Measurements from ENCODE around the gene SYNGR1.
"Not testable (repeated sequence)": the region's sequence is repeated elsewhere in the genome, so short reads cannot be mapped to it uniquely, and the experiment has no call there.

The SYNGR1 gene

DNA sequence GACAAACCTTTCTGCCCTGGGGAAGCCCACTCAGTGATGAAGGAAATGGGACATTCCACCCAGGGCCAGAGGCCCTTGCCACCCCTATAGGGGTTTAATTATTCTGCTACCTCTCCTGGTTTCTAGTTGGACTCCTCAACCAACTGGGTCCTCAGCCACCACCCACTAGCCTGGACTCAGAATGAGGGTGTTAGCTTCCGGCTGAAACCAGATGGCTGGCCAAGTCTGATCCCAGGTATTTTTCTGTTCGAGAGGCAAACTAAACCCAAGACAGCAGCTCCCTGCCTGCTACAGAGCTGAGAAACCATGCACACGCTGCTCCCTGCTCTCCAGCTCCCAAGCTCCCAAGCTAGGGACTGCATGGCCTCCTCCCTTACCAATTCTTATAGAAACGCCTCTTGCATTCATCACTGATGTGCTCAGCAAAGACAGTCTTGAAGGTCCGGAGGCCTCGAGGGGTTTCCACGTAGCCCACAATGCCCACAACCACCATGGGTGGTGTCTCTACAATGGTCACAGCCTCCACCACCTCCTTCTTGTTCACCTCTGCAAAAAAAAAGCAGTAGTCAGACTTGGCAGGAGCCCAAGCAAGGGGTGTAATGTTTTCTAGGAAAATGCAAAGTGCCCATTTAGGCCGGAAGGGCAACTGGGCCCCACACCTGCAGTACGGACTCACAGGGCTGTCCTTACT lies 32.6 kb upstream of the SYNGR1 start:
- peak; percentile 55 to 57 for DNase-seq

DNA sequence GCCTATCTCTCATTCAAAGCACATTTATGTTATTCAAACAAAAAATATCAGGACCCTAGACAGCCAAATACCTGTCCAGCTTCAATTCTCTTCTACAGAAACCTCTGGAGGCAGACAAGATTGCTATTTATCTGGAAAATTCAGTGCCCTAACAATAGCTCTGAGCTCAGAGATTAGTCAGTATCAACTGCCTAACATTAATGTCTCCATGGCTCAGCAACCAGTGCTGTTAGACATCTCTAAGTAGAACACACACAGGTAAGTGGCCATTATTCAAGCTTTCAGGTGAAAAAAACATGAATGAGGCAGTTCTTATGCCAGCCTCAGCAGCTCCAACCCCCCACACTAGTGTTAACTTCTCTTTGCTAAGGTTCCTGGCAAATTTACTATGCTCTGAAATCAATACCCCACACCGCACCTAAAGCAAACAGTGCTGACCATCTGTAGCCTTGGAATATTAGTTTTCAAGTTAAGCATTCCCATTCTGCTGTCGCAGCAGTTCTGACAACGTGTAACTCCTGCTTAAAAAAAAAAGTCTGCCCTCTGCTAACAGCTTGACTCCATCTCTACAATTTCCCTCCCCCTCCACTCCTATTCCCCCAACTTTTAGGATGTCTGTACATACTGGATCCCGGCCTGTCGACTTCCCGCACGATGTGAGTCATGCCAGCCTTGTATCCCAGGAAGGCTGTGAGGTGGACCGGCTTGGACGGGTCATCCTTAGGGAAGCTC lies 31.9 kb upstream of the SYNGR1 start:
- DNase-seq: no peak

DNA sequence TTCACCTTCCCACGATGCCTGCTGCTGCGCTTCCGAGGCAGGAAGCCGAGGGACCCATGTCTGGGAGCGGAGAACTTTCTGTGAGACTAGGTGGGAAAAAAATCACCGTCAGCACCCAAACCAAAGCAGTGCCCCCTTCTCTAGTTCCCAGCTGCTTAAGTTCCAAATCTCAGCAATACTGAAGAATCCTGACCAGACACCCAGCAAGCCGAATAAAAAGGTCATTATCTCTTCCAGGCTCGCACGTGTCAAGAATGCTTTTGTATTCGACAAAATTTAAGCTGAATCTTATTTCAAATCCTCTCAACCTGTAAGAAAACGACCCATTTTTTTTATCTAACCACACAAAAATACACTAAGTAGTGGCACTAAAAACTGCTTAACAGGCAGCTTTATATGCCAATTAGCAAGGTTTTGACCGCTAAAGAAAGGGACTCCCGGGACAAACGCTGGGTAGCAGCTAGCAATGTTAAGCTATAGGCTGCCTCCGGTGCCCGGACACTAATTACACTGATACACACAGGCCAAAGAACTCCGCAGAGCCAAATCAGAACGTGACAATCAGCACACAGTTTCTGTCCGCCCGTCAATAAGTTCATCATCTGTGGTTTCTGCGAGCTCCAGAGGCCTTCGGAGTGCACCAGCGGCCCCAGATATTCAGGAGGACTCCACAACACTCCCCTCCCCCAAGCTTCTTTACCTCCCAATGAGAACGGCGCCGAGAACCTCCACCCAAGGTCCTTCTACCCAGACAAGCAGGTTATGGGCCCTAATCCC lies 31.1 kb upstream of the SYNGR1 start:
- DNase-seq: no peak

DNA sequence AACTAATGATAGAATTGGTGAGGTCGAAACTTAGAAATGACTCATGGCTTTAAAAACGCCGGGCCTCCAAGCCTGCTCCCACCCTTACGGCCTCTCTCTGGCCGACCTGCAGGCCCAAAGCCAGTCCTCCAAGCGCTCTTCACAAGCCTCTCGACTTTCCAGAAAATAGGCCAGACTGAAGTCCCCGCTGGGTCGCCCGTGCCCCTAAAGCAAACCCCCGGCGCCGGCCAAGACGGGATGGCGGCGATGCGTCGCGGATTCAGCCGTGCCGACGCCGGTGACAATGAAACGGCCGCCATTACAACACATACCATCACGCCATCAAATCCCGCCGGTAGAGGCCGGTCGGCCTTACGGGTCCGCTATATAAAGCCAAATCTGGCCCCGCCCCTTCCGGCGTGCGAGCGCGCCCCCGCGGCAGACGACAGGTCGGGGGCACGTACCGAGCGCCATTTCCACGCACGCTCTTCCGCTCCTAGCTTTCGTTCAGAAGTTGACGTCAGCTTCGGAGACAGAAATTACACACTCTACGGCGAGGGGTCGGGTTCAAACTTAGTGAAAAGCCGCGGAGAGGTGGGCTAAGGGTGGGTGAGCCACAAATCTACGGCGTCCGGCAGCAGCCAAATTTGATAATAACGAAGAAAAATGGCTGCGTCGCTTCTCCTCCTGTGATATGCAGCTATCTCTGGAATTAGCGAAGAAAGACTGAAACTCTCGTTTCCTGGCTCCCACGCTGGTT lies 30.3 kb upstream of the SYNGR1 start, which contains the start of gene RPL3:
Gene RPL3, minus strand, starts transcription at position 340 of the 739 bp plus-strand sequence. Its CDS starts 26 bp downstream, at position 314.
- DNase-seq: peak; percentile 98

DNA sequence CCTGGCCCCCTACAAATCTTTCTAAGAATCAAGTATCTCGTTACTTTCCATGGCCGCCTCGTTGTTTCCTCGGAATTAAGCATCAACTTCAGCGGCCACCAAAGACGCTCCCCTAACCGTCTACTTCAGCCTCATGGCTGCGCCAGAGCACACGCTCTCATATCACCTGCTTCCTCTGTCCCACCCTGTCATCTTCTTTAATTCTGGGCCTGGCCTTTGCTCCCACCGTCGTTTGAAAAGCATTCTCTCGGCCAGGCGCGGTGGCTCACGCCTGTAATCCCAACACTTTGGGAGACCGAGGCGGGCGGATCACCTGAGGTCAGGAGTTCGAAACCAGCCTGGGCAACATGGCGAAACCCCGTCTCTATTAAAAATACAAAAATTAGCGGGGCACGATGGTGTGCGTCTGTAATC lies 29.2 kb upstream of the SYNGR1 start:
- not testable (repeated sequence) for DNase-seq

DNA sequence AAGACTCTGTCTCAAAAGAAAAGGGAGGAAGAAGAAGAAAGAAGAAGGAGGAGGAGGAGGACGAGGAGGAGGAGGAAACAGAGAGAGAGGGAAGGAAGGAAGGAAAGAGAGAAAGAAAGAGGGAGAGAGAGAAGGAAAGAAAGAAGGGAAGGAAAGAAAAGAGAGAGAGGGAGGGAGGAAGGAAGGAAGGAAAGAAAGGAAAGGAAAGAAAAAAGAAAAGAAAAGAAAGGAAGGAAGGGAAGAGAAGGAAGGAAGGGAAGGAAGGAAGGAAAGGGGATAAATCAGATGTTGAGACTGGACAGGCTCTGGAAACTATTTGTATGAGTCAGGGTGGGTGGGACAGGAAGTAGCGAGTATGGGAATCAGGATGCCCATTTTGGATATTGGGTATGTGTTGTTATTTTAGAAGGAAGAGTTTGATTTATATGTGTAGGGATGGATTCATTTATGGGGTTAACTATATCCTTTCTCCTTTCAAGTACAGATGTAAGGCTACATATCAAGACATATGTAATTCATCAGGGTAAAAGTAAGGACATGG lies 24.3 kb upstream of the SYNGR1 start:
- DNase-seq: no peak

DNA sequence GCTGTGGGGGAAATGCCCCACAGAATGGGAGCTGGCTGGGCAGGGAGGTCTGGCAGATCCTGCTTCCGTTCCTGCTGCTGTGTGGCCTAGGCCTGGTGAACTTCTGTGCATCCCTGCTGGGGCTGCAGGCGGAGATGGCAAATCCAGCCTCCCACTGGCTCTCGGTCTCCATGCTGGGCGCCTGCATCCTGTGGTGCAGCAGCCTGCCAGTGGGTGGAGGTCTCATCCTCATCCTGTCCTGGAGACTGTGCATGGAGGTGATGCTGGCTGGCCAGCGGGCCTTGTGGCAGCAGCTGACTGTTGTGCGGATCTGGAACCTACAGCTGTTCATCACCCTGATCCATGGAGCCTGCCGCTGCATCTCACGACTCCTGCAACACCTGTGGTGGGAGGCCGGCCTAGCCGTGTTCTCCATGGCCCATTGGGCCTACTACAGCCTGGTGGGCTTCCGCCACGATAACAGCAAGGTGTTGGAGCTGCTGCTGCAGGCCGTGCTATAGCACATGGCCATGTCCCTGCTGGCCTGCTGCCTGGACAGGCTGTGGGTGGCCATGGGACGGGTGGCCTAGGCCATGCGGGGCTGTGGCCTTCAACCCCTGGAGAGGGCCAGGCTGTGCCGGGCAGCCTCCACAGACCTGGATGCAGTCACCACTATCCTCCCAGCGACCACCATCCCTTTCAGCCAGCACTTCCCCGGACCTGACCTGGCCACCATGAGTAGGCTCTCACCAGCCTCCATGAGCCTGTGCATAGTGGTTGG lies 21.6 kb upstream of the SYNGR1 start:
- no peak for DNase-seq

DNA sequence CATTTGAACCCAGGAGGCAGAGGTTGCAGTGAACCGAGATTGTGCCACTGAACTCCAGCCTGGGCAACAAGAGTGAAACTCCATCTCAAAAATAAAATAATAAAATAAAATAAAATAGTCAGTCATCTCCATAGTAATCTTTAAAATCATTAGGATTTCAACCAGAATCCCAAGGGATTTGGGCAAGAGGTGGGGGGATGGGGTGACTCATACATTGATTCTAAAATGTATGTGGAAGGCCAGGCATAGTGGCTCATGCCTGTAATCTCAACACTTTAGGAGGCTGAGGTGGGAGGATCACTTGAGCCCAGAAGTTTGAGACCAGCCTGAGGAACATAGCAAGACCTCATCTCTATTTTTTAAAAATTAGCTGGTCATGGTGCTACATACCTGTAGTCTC lies 19.2 kb upstream of the SYNGR1 start:
- DNase-seq: not testable (repeated sequence)

DNA sequence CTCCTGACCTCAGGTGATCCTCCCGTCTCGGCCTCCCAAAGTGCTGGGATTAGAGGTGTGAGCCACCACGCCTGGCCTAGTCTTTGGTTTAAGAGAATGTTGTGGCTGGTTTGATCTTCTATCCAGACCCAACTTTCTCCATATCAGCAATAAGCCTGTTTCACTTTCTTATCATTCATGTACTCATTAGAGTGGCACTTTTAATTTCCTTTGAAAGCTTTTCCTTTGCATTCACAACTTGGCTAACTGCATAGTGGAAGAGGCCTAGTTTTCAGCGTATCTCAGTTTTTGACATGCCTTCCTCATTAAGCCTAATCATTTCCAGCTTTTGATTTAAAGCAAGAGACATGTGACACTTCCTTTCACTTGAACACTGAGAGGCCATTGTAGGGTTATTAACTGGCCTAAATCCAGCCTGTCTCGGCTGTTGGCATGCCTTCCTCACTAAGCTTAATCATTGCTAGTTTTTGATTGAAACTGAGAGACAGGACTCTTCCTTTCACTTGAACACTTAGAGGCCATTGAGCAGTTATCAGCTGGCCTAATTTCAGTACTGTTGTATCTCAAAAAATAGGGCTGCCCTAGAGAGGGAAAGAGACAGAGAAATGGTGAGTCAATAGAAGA lies 17.2 kb upstream of the SYNGR1 start:
- no peak for DNase-seq

DNA sequence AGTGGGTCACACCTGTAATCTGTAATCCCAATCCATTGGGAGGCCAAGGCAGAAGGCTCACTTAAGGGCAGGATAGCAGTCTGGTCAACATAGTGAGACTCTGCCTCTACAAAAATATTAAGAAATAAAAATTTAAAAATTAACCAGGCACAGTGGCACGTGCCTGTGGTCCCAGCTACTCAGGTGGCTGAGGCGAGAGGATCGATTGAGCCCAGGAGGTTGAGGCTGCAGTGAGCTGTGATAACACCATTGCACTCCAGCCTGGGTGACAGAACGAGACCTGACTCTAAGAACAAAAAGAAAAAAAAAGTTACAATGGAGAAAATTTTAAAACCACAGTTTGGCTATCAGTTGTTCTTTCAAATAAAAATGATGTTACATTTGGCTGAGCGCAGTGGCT lies 13.4 kb upstream of the SYNGR1 start:
- no peak for DNase-seq

DNA sequence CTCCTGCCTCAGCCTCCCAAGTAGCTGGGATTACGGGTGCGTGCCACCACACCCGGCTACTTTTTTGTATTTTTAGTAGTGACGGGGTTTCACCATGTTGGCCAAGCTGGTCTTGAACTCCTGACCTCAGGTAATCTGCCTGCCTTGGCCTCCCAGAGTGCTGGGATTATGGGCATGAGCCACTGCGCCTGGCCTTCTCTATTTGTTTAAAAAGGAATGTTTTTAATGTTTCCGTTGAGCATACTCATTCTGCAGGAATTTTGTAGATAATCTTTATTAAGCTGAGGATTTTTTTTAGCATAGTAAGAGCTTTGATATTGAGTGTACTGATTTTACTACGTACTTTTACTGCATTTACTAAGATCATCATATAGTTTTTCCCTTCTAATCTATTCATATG lies 10.0 kb upstream of the SYNGR1 start:
- DNase-seq: not testable (repeated sequence)

DNA sequence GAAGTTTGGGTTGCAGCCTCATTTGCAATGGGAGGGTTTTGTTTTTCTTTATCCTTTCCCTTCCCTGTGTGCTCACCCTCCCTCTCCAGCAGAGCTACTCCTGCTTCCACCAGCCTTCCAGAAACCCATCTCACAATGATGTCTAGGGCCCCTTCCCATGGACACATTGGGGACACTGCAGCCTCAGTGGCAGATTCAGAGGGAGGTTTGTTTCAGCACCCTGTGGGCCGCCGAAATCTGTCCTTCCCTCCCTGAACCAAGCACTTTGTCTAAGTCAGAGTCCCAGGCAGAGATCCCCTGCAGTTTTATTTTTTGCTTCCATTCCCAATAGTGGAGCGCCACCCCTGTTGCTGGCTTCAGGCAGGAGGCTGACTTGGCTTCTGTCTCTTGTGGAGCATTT lies 8.6 kb upstream of the SYNGR1 start:
- DNase-seq: no peak

DNA sequence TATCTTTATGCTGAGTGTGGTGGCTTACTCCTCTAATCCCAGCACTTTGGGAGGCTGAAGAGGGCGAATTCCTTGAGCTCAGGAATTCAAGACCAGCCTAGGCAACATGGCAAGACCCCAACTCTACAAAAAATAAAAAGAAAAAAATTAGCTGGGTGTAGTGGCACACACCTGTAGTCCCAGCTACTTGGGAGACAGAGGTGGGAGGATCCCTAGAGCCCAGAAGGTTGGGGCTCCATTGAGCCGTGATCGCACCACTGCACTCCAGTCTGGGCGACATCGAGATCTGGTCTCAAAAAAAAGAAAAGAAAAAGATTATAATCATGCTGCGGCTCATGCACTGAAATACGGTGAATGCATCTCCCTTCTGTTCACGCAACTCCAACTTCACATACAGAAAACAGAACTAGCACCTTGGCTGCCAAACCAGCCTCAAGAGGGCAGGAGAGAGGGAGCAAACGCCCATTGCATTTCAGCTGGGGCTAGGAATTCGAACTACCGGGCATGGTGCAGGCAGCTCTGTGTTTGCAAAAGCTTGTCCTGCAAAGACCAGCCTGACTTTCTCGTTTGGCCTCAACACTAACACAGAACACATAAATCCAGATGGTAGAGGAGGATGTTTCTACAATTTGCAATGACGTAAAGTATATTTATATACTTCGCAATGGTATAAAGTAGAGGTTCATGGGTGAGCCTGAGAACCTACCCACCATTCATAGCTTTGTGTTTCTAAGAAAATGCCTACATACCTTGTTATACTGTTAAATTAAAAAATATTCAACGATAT lies 6.3 kb upstream of the SYNGR1 start:
- DNase-seq: peak; percentile 61 to 65

DNA sequence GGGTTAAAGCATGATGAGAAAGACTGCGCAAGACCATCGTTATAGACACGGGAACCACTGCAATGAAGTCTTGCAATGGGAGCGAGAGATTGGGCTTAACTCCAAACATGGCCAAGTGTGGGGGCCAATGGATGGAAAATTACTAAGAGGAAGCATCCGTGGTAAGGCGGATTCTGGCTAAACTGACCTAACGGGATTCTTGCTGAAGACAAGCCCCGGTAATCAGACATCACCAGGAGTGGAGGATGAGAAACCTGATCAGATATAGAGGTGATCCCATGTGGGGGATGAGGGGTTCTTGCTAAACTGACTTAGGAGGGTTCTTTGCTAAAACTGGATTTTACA lies 5.8 kb upstream of the SYNGR1 start:
- no peak for DNase-seq

DNA sequence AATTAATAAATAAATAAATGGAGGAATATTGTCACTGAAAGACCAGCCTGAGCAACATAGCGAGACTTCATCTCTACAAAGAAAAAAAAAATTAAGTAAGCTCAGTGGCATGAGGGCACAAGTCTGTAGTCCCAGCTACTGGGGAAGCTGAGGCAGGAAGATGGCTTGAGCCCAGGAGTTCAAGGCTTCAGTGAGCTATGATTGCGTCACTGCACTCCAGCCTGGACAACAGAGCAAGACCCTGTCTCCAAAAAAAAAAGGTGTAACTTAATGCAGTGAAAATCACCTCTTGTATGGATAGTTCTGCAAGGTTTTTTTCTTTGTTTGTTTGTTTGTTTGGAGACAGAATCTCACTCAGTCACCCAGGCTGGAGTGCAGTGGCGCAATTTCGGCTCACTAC lies 4.6 kb upstream of the SYNGR1 start:
- no peak for DNase-seq

DNA sequence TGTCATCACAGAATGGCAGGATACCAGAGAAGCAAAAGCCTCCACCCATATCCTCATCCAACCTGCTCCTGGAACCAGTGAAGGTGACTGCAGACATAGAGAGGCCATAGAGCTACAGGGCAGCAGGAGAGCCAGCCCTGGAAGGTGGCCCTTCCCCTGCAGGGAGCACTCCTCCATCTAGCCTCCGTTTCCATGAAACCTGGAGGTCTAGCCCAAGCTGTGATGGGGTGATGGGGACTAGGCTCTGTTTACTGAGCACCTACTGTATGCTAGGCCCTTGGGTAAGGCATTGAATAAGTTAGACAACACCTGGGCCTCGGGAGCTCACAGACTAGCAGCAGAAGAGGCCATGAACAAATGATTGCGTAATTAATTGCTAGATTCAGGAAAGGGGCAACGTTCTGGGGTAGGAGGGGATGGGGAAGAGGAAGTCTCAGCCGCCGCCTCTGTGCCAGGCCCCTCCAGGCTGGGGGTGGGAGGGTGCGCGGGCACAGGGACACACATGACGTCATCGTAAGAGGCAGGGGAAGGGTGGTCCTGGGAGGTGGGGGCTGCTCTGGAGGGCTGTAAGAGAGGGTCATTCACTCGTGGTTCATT lies 784 bp upstream of the SYNGR1 start:
- no peak for DNase-seq

DNA sequence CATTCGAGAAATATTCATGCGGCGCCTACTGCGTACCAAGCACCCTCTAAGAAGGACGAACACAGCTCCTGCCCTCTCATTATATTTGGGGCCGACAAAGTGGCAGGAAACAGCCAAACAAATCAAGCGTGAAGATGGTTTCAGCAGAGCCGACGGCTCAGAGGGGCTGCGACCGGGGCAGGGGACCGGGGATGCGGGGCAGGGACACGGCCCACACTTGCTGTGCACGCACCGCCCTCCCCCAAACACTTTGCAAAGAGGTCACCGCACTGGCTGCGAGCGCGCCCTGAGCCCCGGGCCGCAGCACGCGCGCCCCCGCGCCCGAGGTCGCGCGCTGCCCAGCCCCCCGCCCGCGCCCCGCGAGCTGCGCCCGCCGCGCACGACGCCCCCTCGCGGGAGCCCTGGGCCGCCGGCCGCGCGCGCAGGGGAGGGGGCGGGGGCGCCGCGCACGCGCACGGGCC lies 255 bp upstream of the SYNGR1 start:
- DNase-seq: peak; percentile 42 to 53

DNA sequence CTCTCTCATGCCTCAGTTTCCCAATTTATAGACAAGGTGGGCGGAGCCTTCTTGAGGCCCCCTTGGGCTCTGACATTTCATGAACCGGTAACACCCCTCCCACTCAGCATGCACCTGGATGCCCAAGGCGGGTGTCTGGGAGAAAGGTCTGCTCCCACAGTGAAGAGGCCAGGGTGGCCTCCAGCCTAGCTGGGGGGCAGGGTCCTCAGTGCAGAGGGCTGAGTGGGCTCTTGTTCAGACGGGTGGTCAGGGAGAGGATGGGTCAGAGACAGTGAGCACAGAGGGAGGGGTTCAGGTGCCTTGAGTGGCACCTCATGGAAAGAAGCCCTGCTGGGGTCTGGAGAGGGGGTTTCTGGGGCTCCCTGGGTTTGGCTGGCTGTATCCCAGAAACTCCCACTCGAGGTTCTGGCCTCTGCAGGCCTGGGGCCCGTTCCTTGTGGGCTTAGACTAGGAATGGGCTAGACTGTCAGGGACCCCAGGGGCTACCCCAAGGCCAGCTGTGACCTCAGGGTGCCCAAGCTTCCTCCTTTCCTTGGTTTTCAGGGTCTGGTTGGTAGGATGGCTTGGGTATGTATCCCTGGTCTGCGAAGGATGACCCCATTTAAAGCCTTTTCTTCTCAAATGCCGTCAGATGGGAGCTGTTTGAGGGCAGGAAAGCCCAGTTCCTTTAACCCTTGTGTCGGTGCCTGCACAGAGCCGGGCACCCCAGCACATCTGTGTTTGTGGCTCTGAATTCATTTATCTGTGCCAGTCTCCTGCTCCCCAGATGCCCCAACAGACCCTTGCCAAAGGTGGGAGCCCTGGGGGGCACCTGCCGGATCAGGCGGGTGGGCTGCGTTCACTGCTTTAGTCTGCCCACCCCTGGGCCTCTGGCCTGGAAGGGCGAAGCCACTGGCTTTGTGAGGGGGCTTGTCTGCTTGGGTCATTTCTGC lies 1.2 kb downstream of the SYNGR1 start:
- DNase-seq: no peak

DNA sequence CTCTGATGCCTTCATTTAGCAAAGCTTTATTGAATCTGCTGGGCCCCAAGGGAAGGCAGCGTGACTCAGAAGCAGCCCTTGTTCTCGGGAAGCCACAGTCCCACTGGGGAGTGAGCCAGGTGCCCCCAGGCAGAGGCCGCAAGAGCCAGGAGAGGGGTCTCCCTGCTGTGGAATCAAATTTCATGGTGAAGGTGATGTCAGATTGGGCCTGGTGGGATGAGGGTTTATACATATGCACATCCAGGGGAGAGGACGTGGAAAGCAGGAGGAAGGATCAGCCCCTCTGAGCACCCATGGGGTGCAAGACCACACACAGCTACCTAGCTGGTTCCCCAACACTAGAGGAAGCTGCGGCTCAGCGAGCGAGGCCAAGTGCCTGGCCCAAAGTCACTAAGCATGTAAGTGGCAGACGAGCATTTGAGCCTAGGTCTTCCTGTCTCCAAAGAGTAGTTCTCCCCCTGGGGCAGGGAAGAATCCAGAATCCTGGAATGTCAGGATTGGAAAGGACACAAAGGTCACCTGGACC lies 2.0 kb downstream of the SYNGR1 start:
- DNase-seq: no peak
